NCI-H2107 treated with DMSO at 0.1 percent for 48 hours (cell line): ENCODE data around the gene FEN1.

Source experiments
- DNase-seq: peaks from one replicate; lab custom pipeline; 2025; ENCODE audit not compliant: unreplicated experiment; lab: John Stamatoyannopoulos, UW

FEN1 gene

DNA sequence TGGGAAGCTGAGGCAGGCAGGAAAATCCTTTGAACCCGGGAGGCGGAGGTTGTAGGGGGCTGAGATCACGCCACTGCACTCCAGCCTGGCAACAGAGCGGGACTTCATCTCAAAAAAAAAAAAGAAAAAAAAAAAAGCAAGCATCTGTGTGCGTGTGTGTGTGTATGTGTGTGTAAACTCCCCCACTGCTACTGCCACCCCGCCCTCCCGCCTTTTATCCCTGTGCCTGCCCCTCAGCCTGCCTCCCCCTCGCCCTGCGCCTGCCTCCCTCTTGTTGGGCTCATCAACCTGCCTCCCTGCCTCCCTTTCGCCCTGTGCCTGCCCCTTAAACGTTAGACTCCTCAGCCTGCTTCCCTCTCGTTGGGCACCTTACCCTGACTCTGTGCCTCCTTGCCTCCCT, 18.3 kb upstream of the FEN1 start:
- no peak for DNase-seq

DNA sequence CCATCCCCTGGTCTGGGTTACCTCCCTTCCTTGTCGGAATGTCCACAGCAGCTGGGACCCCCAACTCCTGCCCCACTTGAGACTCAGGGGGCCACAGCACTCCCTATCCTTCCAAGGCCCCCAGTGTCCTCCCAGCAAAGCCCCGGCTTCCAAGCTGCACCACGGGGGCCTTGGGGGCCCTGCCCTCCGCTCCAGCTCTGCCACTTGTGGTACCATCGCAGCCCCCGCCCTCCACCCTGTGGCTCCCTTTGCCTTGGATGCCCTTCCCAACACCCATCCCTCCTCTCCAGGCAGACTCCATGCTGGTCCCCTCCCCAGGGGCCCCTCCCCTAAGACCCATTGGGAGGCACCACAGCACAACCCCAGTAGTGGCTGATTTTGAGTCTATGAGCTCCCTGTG, 17.6 kb upstream of the FEN1 start:
- DNase-seq, result no peak

DNA sequence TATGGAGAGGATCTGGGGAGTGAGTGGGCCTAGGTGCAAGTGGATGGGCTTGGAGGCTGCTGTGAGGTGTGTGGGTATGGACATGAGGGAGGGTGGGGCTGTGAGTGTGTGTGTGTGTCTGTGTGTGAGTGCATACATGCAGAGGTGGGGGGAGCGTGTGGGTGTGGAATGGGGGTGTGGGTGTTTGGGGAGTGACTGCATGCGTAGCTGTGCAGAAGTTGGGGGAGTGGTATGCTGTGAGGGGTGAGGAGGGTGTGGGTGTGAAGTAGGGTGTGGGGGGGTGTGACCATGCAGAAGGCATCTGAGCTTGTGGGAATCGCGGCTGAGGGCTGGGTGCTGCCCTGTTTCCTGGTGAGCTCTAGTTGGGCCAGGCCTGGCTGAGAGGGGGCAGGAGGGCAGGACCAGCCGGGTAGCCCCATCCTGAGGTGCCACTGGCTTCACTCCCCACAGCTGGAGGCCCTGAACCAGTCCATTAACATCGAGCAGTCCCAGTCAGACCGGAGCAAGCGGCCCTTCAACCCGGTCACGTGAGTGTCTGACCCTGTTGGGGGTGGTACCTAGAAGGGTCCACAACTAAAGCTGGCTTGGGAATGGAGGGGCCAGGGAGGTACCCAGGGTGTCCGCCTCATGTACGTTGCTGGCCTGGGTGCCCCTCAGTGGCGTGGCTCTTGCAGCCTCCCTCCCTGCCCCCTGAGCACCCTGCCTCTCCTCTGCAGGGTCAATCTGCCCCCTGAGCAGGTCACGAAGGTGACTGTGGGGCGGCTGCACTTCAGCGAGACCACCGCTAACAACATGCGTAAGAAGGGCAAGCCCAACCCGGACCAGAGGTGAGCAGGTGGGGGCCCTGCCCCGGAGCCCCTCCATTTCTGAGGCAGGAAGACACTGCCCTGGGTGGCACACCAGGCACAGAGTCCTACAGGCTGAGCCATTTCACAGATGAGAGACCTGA, 16.8 kb upstream of the FEN1 start:
- DNase-seq, result no peak

DNA sequence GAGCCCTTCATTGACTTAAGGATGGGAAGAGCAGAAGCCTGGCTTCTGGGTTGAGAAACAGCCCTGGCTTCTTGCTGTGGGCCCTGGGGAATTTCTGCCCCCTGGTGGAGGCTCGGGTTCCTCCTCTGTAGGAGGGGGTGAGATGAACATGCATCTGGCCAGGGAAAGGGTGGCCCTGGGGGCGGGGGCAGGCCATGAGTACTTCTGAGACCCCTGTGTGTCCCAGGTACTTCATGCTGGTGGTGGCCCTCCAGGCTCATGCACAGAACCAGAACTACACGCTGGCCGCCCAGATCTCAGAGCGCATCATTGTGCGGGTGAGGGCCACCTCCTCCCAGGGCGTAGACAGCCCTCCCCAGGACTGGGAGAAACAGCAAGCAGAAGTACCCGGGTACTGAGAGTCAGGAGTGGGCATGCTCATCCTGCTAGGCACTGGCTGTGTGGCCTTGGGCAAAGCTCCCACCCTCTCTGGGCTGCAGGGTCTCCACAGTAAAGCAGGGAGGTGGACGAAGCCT, 16.1 kb upstream of the FEN1 start:
- no peak for DNase-seq

DNA sequence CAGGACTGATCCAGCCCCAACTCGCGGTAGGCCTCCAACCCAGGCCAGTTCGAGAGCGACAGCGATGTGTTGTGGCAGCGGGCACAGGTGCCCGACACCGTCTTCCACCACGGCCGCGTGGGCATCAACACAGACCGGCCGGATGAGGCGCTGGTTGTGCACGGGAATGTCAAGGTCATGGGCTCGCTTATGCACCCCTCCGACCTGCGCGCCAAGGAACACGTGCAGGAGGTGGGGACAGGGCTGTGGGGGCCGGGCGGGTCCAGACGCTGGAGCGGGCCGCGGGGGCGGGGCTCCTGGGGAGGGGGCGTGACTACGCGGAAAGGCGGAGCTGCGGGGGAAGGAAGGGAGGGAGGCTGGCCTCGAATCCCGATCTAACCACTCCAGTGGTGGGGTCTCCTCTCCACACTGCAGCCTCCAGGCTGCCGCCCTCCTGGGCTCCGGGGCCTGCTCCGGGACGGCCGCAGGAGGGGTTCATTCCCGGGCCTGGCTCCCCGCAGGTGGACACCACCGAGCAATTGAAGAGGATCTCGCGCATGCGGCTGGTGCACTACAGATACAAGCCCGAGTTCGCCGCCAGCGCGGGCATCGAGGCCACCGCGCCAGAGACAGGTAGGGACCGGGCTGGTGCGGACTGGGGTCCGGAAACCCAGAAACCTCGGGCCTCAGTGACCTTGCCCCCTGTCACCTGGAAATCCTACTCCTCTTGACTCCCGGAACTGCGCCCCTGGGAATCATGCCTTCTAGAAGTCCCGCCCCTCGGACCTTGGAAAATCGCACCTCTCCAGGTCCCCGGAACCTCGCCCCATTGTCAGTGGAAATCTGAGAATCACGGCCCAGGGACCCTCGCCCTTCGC, 15.2 kb upstream of the FEN1 start:
- no peak for DNase-seq

DNA sequence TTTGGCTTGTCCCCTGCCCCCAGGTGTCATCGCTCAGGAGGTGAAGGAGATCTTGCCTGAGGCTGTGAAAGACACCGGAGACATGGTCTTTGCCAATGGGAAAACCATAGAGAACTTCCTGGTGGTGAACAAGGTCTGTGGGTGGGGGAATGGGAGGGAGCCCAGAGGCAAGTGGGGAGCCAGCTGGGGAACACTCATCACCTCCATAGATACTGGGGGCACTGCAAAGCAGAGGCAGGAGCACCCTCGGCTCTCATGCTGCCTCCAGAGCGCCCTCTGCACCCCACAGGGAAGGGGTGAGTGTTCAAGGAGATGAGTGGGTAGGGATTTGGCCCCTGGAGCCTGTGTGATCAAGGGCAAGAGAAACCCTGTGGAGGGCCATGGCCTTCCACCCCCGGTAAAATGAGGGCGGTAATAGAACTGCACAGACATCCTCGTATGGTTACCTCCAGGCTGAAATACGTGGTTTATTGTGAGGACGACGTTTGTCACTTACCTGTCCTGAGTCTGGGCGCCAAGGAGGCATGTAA, 14.3 kb upstream of the FEN1 start:
- DNase-seq, result no peak

DNA sequence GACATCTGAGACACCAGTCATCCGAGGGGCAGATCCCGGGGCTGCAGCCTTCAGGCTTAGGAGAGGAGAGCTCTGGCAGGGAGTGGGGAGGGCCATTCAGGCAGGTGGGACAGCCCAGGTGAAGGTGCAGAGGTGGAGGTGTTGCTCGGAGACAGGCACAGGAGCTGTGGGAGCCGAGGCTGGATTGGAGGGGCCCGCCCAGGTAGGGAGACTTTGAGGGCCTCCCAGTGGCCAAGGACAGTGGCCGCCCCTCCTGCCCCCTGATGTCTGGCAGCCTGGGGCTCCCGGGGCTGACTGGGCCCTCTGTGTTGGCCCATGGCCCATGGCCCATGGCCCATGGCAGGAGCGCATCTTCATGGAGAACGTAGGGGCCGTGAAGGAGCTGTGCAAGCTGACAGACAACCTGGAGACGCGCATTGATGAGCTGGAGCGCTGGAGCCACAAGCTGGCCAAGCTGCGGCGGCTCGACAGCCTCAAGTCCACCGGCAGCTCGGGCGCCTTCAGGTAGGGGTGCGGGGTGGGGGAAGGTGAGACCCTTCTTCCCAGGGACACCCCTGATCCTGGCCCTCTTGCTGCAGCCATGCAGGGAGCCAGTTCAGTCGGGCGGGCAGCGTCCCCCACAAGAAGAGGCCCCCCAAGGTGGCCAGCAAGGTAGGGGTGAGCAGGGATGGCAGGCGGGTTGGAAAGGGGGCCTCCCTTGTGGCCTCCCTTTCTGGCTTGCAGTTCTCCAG, 13.6 kb upstream of the FEN1 start:
- no peak for DNase-seq

DNA sequence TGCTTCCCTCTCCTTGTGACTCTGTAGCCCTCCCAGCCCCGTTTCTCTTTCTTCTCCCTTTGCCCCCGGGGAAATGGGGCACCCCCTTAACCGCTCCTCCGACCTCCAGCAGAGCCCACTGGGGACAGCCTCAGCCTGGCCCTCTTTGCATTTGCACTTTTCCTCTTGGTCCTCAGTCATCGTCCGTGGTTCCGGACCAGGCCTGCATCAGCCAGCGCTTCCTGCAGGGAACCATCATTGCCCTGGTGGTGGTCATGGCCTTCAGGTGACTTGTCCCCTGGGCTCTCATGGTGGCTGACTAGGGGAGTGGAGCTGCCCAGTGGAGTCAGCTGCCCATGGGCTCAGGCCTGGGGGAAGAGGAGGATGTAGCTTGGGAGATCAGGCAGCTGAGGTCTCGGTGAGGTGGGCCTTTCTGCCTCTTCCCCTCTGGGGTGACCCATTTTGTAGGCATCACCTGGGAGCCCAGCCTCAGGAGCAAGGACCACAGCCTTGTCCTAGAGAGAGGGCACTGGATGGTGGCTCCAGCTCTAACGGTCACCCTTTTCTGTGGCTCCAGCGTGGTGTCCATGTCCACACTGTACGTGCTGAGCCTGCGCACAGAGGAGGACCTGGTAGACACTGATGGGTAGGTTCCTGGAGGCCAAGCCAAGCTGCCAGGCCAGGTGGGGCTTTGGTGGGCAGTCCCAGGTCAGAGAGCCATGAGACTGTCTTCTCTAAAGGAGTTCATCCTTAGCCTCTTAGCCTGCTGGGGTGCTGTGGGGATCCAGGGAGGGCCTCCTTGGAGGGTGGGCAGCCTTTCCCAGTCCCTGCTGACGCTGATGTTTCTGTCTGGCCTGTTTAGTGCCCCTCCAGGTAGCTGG, 12.8 kb upstream of the FEN1 start:
- DNase-seq, result no peak

DNA sequence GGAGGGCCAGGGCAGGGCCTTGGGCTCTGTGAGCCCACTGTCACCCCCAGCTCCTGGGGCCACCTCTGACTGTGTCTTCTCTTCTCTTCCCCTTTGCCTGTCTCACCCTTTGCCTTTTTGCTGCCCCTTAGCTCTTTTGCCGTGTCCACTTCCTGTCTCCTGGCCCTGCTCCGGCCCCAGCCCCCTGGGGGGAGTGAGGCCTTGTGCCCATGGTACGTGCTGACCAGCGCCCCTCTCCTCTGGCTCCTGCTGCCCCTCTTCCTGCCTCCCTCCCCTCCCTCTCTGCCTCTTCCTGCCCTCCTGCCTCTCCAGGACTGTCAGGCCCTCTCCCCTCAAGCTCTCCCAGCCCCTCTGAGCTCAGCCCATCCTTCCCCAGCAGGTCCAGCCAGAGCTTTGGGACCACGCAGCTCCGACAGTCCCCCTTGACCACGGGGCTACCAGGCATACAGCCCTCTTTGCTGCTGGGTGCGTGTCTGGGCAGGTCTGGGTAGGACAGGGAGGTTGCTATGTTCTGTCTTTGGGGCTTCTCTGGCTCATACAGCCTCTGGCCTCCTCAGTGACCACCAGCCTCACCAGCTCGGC, 12.0 kb upstream of the FEN1 start:
- DNase-seq, result no peak

DNA sequence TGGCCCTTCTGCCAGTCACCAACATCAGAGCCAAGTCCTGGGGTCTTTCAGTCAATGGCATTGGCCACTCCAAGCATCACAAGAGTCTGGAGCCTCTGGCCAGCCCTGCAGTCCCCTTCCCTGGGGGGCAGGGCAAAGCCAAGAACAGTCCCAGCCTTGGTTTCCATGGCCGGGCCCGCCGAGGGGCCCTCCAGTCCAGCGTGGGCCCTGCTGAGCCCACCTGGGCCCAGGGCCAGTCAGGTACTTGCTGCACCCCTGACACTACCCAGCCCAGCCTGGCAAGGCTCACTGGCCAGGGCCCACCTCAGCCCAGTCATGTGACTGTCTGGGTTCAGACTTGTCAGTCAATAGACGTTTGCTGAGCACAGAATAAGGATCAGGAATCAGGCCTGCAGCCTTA, 11.1 kb upstream of the FEN1 start:
- DNase-seq, result no peak

DNA sequence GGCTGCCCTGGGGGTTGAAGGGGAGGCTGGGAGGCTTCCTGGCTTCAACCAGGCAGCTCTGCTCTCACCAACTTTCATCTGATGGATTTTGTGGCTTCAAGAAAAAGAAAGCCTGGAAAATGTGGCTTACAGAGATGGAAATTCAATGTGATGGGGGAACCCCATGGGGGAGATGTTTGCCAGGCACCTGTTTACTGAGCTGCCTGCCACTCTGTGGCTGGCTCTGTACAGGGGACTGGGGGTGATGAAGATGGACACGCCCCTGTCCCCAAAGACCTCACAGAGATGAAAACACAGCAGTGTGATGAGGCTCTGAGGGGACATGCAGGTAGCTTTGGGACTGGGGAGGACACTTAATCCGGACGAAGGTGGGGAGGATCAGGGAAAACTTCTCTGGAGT, 10.4 kb upstream of the FEN1 start:
- DNase-seq, result no peak

DNA sequence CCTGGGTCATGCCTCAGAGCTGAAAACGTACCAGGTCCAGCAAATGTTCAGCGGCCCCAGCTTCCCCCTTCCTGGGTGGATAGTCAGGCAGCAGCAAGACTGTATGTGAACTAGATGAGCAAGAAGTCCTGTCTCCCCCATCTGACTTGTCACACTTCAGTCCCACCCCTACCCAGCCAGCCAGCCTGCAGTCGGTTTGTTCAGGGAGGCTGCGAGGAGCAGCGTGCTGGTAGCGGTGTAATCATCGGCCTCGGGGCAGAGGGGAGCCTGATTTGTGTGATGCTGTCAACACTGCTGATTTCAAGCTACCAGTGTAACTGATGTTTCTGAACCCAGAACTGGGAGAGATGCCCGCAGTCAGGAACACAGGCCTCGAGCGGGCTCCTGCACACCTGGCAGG, 9.9 kb upstream of the FEN1 start:
- DNase-seq, result no peak

DNA sequence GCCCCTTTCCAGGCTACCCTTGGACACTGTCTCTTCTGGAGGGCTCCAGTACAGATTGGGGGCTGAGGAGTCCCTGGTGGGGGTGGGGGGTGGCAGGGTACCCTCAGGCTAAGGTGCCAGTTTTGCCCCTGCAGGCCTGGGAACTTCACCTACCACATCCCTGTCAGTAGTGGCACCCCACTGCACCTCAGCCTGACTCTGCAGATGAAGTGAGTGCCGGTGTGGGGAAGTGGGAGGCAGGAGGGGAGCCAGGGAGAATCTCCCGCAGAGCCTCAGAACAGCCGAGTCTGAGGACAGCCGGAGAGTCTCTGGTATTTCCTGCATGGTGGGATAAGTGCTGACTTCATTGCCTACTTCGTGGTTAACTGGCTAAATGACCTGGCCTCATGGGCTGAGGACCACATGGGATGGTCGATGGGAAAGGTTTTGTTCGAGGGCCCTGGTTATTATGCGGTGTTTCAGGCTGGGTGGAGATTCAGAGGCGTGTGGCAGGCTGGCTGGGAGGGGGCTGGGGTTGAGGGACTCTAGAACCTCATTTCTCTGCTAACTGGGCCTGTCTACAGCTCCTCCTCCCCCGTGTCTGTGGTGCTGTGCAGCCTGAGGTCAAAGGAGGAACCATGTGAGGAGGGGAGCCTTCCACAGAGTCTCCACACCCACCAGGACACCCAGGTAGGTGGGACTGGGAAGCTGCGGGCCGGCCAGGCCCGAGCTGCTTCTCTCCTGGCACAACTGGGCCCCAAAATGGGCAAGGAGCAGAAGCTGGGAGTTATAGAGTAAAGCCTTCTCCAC, 8.8 kb upstream of the FEN1 start:
- DNase-seq, result no peak

DNA sequence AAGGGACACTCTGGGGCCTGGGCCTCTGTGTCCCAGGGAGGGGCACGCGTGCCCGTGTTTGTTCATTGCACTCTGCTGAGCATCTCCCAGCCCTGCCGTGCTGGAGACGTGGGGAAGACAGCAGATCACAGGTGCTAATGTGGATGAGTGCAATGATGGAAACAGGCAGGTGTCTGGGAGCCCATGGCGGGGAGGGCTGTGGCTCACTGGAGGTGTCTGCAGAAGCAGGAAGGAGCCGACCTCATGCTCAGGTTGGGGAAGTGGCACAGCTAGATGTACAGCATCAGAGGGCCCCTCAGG, 8.3 kb upstream of the FEN1 start:
- no peak for DNase-seq

DNA sequence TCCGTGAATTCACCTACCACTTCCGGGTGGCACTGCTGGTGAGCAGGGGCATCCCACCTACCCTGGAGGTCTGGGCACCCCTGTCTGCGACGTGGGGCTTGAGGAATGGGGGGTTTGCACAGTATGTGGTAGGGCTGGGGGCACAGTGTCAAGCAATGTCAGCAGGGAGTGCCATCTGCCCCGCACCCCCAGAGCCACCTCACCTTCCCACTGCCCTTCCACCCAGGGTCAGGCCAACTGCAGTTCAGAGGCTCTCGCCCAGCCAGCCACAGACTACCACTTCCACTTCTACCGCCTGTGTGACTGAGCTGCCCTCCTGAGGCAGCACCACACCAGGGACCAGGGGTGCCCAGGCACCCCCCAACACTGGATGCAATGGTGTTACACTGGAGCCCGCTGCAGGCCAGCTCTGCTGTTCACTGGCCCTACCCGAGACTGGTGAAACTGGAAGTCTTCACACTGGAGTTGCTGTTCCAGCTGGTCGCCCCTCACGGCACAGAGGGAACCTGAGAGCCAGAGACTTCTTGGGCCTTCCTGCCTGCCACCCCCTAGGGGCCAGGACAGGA, 6.8 kb upstream of the FEN1 start:
- DNase-seq, result no peak

DNA sequence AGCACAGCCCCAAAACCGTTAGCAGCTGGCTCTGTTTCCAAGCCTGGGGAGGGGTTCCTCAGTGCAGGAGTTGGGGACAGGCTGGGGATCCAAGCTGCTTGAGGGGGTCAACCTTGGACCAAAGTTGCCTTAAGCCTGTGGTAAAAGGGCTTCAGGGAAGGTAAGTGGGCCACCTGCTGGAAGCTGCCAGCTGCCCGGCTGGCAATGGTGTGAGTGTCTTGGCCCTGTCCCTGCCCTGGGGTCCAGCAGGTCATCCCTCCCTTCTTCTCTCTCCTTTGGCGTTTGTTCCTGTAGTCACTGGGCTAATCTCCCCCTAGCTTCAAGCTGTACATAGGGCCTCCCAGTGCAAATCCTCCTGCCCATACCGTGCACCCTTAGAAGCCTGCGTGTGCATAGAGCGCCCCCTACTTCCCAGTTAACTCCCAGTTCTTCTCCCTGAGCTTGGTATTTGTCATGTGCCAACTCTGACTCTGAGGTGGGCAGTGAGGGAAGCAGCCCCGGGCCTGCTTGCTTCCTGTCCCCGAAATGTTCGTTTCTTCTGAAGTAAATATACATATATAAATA, 4.7 kb upstream of the FEN1 start:
- DNase-seq, result no peak

DNA sequence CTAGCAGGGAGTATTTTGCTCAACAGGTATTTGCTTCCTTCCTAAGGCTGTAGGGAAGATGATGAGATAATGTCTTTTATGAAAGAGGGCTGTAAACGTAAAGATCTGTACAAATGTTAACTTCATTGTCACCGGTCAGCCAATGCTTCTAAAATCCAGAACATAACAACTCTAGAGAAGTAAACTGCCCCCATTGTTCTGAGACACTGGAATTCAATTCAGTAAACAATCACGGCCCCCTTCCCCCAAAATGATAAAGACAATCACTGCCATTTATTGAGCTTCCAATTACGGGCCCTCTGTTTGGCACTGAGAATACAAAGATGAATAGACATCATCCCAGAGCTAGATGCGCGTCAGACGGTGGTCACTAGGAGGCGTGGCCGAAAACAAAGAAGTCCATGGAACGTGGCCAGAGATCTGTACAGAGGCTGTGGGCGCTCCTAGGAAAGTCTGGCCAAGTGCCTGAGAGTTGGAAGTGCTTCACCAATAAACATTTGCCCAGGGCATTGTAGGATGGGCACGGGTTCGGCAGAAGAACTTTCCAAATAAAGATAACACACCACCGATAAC, 888 bp upstream of the FEN1 start:
- no peak for DNase-seq
